ENCODE results near the gene MRPS15.
"Not testable (repeated sequence)": the region's sequence is repeated elsewhere in the genome, so short reads cannot be mapped to it uniquely, and the experiment has no call there.

MRPS15 gene

DNA sequence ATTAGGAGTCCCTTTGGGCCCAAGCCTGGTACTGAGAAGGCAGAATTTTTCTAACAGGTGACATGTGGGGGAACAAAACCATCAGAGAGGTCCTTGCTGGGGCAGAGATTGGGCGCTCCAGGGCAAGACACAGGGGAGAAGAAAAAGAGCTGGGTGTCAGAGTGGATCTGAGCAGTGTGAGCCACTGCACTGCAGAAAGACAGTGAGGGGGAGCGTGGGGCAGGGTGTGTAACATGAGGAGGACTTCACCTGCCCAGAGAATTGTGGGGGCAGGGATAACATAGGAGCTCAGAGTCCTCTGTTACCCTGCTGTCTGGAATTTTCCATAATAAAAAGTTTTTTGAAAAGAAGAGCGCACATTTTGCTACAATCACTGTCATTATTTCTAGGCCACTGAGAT, 44.1 kb upstream of the MRPS15 start:
- no peaks in the 10 kb centered on the region for H3K36me3 ChIP-seq
- TF ChIP-seq, protein P1, sequence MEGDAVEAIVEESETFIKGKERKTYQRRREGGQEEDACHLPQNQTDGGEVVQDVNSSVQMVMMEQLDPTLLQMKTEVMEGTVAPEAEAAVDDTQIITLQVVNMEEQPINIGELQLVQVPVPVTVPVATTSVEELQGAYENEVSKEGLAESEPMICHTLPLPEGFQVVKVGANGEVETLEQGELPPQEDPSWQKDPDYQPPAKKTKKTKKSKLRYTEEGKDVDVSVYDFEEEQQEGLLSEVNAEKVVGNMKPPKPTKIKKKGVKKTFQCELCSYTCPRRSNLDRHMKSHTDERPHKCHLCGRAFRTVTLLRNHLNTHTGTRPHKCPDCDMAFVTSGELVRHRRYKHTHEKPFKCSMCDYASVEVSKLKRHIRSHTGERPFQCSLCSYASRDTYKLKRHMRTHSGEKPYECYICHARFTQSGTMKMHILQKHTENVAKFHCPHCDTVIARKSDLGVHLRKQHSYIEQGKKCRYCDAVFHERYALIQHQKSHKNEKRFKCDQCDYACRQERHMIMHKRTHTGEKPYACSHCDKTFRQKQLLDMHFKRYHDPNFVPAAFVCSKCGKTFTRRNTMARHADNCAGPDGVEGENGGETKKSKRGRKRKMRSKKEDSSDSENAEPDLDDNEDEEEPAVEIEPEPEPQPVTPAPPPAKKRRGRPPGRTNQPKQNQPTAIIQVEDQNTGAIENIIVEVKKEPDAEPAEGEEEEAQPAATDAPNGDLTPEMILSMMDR (IDR thresholded peaks at IDR 0.05), result no peak
- H3K4me1 ChIP-seq (ENCODE audit: control insufficient read depth in 1 of 2, insufficient read depth in 1 of 2, low read depth in 1 of 2, low read length in 1 of 2), result peaks cover 29 to 40% of the 10 kb centered on the region in 2 experiments
- H3K4me3 ChIP-seq (ENCODE audit: low read depth in 1 of 2, low read length in 1 of 2), result no peak overlapping the region
- H3K9me3 ChIP-seq, result no peaks in the 10 kb centered on the region
- no peaks in the 10 kb centered on the region for H3K27me3 ChIP-seq
- H3K27ac ChIP-seq, result no peak overlapping the region

DNA sequence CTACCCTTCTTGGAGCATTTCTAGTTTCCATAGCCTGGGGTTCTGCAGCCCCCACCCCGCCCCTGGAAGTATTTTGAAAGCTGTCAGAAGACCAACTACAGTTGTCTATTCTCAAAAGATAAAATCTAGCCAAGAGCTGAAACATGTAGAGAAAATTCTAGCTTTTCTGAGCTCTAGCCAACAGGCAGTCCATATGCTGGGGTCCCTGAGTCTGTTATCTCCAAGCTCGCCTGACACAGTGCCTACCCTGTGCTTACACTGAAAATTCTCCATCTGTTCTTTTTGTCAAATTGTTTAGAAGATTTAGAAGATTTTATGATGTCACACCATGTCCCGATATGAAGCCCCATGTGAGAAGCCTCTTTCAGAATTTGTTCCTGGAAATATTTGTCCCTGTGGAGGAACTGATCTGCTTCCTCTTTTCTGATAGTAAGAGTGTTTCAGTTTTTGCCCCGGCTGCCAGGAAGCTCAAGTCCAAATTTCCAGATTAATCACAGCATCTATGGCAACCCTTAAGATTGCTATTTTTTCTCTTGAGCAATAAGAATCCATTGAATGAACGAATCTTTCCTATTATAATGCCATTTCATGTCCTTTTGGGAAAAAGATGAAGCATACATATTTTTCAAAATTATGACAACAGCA, 42.2 kb upstream of the MRPS15 start:
- TF ChIP-seq, protein P1 (IDR thresholded peaks at IDR 0.05), result no peak
- Histone ChIP-seq H3K27me3 (no peaks in the 10 kb centered on the region), H3K4me1 (ENCODE audit: control insufficient read depth in 1 of 2, insufficient read depth in 1 of 2, low read depth in 1 of 2, low read length in 1 of 2) (peaks cover 23 to 30% of the 10 kb centered on the region in 2 experiments), H3K9me3 (no peaks in the 10 kb centered on the region), H3K4me3 (ENCODE audit: low read depth in 1 of 2, low read length in 1 of 2) (no peak overlapping the region), H3K36me3 (no peaks in the 10 kb centered on the region), H3K27ac (peak overlapping the region; percentile 55)

DNA sequence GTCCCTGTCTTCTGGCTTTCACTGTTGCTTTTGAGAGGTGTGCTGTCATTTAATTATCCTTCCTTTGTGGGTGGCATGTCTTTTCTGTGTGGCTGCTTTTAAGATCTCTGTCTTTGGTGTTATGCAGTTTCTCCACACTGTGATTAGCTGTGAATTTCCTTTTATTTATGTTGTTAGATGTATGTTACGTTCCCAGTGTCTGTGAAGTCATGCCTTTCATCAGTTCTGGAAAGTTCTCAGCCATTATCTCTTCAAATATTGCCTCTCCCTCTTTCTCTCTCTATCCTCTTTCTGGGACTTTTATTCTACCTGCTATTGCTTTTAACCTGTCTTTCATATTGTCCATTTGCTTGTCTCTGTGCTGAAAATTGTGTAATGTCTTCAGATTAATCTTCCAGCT, 39.5 kb upstream of the MRPS15 start:
- H3K27me3 ChIP-seq, result no peaks in the 10 kb centered on the region
- H3K27ac ChIP-seq, result no peak overlapping the region
- H3K36me3 ChIP-seq, result no peaks in the 10 kb centered on the region
- no peak overlapping the region for H3K4me3 ChIP-seq (ENCODE audit: low read depth in 1 of 2, low read length in 1 of 2)
- TF ChIP-seq, protein P1 (IDR thresholded peaks at IDR 0.05), result no peak
- no peaks in the 10 kb centered on the region for H3K9me3 ChIP-seq
- peaks cover 15 to 17% of the 10 kb centered on the region in 2 experiments for H3K4me1 ChIP-seq (ENCODE audit: control insufficient read depth in 1 of 2, insufficient read depth in 1 of 2, low read depth in 1 of 2, low read length in 1 of 2)

DNA sequence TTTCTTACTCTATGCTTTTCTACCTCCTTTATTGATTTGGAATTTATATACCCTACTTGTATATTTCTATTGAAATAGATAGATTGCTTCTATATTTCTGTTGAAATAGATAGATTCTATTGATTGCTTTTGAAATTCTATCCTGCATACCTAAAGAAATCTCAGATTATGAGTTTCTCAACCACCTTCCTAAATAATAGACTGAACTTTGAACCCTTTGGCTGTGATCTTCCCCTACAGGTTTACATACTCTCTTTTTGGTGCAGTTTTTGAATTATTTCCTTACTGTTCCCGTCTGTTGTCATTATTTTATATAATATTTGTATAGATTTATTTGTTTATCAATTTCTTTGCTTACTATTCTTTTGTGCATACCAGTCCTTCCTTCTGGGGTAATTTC, 39.0 kb upstream of the MRPS15 start:
- no peak overlapping the region for H3K27ac ChIP-seq
- no peaks in the 10 kb centered on the region for H3K36me3 ChIP-seq
- H3K4me3 ChIP-seq (ENCODE audit: low read depth in 1 of 2, low read length in 1 of 2), result no peak overlapping the region
- peaks cover 15 to 17% of the 10 kb centered on the region in 2 experiments for H3K4me1 ChIP-seq (ENCODE audit: control insufficient read depth in 1 of 2, insufficient read depth in 1 of 2, low read depth in 1 of 2, low read length in 1 of 2)
- no peaks in the 10 kb centered on the region for H3K27me3 ChIP-seq
- TF ChIP-seq, protein P1 (IDR thresholded peaks at IDR 0.05), result no peak
- H3K9me3 ChIP-seq, result no peaks in the 10 kb centered on the region

DNA sequence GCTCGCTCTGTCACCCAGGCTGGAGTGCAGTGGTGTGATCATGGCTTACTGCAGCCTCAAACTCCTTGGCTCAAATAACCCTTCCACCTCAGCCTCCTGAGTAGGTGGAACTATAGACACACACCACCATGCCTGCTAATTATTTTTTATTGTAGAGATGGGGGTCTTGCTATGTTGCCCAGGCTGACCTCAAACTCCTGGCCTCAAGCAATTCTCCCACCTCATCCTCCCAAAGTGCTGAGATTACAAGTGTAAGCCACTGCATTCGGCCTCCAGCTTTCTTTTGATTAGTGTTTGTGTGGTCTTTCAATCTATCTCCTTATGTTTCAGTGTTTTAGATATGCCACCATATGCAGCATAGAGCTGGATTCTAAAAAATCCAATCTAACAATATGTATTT, 38.4 kb upstream of the MRPS15 start:
- TF ChIP-seq, protein P1 (IDR thresholded peaks at IDR 0.05), result no peak

DNA sequence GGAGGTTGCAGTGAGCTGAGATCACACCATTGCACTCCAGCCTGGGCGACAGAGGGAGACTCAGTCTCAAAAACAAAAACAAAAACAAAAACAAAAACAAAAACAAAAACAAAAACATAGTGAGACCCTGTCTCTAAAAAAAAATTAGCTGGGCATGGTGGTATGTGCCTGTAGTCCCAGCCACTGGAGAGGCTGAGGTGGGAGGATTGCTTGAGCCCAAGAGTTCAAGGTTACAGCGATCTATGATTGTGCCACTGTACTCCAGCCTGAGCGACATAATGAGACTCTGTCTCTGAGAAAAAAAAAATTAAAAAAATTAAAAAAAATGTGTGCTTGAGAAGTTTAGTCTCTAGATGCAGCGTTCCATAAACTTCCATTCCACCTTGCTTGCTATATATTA, 37.7 kb upstream of the MRPS15 start:
- not testable (repeated sequence) for H3K36me3 ChIP-seq; H3K4me3 ChIP-seq (ENCODE audit: low read depth in 1 of 2, low read length in 1 of 2); H3K27ac ChIP-seq; H3K9me3 ChIP-seq; H3K27me3 ChIP-seq
- peaks cover 10 to 11% of the 10 kb centered on the region in 2 experiments for H3K4me1 ChIP-seq (ENCODE audit: control insufficient read depth in 1 of 2, insufficient read depth in 1 of 2, low read depth in 1 of 2, low read length in 1 of 2)

More for the DNA sequence above, 38.4 kb upstream of the MRPS15 start:
- H3K27me3 ChIP-seq, result no peaks in the 10 kb centered on the region
- no peaks in the 10 kb centered on the region for H3K9me3 ChIP-seq
- no peak overlapping the region for H3K27ac ChIP-seq
- peaks cover 15 to 17% of the 10 kb centered on the region in 2 experiments for H3K4me1 ChIP-seq (ENCODE audit: control insufficient read depth in 1 of 2, insufficient read depth in 1 of 2, low read depth in 1 of 2, low read length in 1 of 2)
- H3K4me3 ChIP-seq (ENCODE audit: low read depth in 1 of 2, low read length in 1 of 2), result no peak overlapping the region
- H3K36me3 ChIP-seq, result no peaks in the 10 kb centered on the region

Measured in neutrophil (primary cell).